Measurements from ENCODE around the gene ANKMY1. TPM values are rescaled to one million over a fixed set of nuclear protein-coding genes. Genes with fewer than 3 reads are reported as not detected.

Gene ANKMY1
- total RNA-seq, 1 experiment from 2014 or later = 28.3 TPM

DNA sequence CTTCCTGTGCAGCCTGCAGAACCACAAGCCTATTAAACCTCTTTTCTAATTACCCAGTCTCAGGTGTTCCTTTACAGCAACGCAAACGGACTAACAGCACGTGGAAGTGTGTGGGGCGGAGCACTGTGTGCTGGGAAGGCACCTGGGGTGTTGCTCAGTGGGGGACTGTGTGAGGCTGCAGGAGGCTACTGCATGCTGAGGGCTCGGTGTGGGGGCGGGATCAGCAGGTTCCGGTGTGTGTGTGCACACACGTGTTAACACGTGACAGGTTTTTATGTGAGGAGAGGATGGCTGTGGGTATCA is 58.9 kb downstream of the ANKMY1 start:
- Histone ChIP-seq H3K9me2 (ENCODE audit: insufficient read depth) (no peaks in the 10 kb centered on the region), H3K4me3 (replicated peaks in 1 of 2; ENCODE audit: low read depth in 1 of 2, low read length in 2 of 2) (no peak overlapping the region), H2AFZ (ENCODE audit: low read depth, low read length, poor library complexity, severe bottlenecking) (no peak overlapping the region), H3K4me1 (ENCODE audit: control insufficient read depth in 1 of 2, insufficient read depth in 2 of 2, low read length in 2 of 2) (no peaks in the 10 kb centered on the region), H3K9me3 (ENCODE audit: control insufficient read depth in 1 of 2, insufficient read depth in 1 of 2, low read depth in 1 of 2, low read length in 2 of 2) (no peaks in the 10 kb centered on the region), H3K79me2 (ENCODE audit: insufficient read depth, low read length) (no peaks in the 10 kb centered on the region), H3K36me3 (ENCODE audit: control insufficient read depth in 1 of 2, insufficient read depth in 2 of 2, low read length in 2 of 2) (no peaks in the 10 kb centered on the region), H3K27ac (ENCODE audit: low read depth, low read length) (no peak overlapping the region), H3K27me3 (ENCODE audit: insufficient read depth, low read length) (no peaks in the 10 kb centered on the region), H3K9ac (ENCODE audit: low read length) (no peak overlapping the region), H3K4me2 (ENCODE audit: low read length) (no peak overlapping the region), H4K20me1 (ENCODE audit: insufficient read depth) (no peaks in the 10 kb centered on the region)
- ChIA-PET RAD21 (ENCODE audit: low non-redundant PET in 1 of 2, low total read pairs in 2 of 2, uncharacterized antibody in 2 of 2, unreplicated experiment in 2 of 2) (no interaction called here), CTCF (no interaction called here), POLR2A (no interaction called here)
- no TSS peak for BruUV-seq (replicated peaks)
- intact Hi-C loops (cut with micrococcal nuclease) = loop anchor here (5.0 kb wide), 1 partner anchor 208 kb away; no protein-coding TSS in a partner anchor
- ATAC-seq (no peak), DNase-seq (ENCODE audit: low read depth, low spot score) (no peak)
- TF ChIP-seq SIN3A (IDR thresholded peaks at IDR 0.05; ENCODE audit: low read depth) (no peak), POLR2A (IDR thresholded peaks at IDR 0.05; ENCODE audit: borderline replicate concordance, extremely low read depth, insufficient read depth, insufficient read length) (no peak), JUND (IDR thresholded peaks at IDR 0.05) (no peak), EGR1 (IDR thresholded peaks at IDR 0.05; ENCODE audit: low read depth) (no peak), ZFX (IDR thresholded peaks at IDR 0.05) (no peak), FOSL1 (IDR thresholded peaks at IDR 0.05; ENCODE audit: low read depth) (no peak), RAD21 (IDR thresholded peaks at IDR 0.05; ENCODE audit: low read depth) (no peak), ELF1 (IDR thresholded peaks at IDR 0.05; ENCODE audit: borderline replicate concordance, low read depth) (no peak), POLR2AphosphoS5 (IDR thresholded peaks at IDR 0.05; ENCODE audit: low read depth, low read length) (no peak), YY1 (IDR thresholded peaks at IDR 0.05; ENCODE audit: extremely low read depth, insufficient replicate concordance, low read depth, low read length) (no peak)
- TF ChIP-seq, protein P1, sequence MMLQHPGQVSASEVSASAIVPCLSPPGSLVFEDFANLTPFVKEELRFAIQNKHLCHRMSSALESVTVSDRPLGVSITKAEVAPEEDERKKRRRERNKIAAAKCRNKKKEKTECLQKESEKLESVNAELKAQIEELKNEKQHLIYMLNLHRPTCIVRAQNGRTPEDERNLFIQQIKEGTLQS (IDR thresholded peaks at IDR 0.05) = no peak
- TF ChIP-seq, protein P2, sequence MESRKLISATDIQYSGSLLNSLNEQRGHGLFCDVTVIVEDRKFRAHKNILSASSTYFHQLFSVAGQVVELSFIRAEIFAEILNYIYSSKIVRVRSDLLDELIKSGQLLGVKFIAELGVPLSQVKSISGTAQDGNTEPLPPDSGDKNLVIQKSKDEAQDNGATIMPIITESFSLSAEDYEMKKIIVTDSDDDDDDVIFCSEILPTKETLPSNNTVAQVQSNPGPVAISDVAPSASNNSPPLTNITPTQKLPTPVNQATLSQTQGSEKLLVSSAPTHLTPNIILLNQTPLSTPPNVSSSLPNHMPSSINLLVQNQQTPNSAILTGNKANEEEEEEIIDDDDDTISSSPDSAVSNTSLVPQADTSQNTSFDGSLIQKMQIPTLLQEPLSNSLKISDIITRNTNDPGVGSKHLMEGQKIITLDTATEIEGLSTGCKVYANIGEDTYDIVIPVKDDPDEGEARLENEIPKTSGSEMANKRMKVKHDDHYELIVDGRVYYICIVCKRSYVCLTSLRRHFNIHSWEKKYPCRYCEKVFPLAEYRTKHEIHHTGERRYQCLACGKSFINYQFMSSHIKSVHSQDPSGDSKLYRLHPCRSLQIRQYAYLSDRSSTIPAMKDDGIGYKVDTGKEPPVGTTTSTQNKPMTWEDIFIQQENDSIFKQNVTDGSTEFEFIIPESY (IDR thresholded peaks at IDR 0.05; ENCODE audit: extremely low read depth, insufficient replicate concordance, low read length) = no peak
- TF ChIP-seq, protein P3, sequence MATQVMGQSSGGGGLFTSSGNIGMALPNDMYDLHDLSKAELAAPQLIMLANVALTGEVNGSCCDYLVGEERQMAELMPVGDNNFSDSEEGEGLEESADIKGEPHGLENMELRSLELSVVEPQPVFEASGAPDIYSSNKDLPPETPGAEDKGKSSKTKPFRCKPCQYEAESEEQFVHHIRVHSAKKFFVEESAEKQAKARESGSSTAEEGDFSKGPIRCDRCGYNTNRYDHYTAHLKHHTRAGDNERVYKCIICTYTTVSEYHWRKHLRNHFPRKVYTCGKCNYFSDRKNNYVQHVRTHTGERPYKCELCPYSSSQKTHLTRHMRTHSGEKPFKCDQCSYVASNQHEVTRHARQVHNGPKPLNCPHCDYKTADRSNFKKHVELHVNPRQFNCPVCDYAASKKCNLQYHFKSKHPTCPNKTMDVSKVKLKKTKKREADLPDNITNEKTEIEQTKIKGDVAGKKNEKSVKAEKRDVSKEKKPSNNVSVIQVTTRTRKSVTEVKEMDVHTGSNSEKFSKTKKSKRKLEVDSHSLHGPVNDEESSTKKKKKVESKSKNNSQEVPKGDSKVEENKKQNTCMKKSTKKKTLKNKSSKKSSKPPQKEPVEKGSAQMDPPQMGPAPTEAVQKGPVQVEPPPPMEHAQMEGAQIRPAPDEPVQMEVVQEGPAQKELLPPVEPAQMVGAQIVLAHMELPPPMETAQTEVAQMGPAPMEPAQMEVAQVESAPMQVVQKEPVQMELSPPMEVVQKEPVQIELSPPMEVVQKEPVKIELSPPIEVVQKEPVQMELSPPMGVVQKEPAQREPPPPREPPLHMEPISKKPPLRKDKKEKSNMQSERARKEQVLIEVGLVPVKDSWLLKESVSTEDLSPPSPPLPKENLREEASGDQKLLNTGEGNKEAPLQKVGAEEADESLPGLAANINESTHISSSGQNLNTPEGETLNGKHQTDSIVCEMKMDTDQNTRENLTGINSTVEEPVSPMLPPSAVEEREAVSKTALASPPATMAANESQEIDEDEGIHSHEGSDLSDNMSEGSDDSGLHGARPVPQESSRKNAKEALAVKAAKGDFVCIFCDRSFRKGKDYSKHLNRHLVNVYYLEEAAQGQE (IDR thresholded peaks at IDR 0.05; ENCODE audit: low read depth) = no peak

Data from HCT116 (cell line).